HL-60 (cell line): Measurements from ENCODE around the gene PNPO.
A peak's percentile ranks its signal among the peaks of the same experiment; 100 is the strongest.

Experiments
- DNase-seq, 2 experiments: peaks; one replicate each; pipeline ENCODE4 v3.0.0-alpha.2; 2010 to 2020; ENCODE audit warnings: low read depth in 1 of 2, low spot score in 1 of 2
- H3K27ac ChIP-seq: fragments of 250-450 bp; sonication (Bioruptor Pico); replicated peaks from 2 replicates; pipeline ENCODE4 v1.5.1; 2020; ENCODE audit warnings: mild to moderate bottlenecking, moderate library complexity
- H3K27me3 ChIP-seq: fragments of 250-450 bp; sonication (Bioruptor Pico); 2 replicates; pipeline ENCODE4 v1.5.1; 2021; ENCODE audit warnings: mild to moderate bottlenecking, moderate library complexity; ENCODE audit not compliant: insufficient read depth, poor library complexity, severe bottlenecking
- H3K4me3 ChIP-seq: replicated peaks from 2 replicates; pipeline ENCODE4 v1.5.1; 2011; ENCODE audit warnings: mild to moderate bottlenecking, control low read depth, low read length; ENCODE audit not compliant: insufficient read depth
- CTCF ChIP-seq: IDR thresholded peaks from one replicate; pipeline ENCODE4 v1.5.1; 2011; ENCODE audit warnings: low read length, control low read depth, inconsistent platforms; ENCODE audit not compliant: insufficient read depth
- GABPA ChIP-seq: IDR thresholded peaks from 2 replicates; pipeline ENCODE4 v1.6.1; 2012; ENCODE audit warnings: low read depth
- POLR2AphosphoS5 ChIP-seq: IDR thresholded peaks from 2 replicates; pipeline ENCODE4 v1.6.1; 2012; ENCODE audit warnings: low read depth
- REST ChIP-seq: IDR thresholded peaks from 2 replicates; pipeline ENCODE4 v1.6.1; 2012; ENCODE audit warnings: low read depth; ENCODE audit not compliant: insufficient replicate concordance
- SPI1 ChIP-seq: IDR thresholded peaks from 2 replicates; pipeline ENCODE4 v1.6.1; 2012; ENCODE audit warnings: low read depth, mild to moderate bottlenecking, borderline replicate concordance

The PNPO gene

GRCh38 chr17:47895856-47896671 is 45.3 kb upstream of the PNPO start, which contains the start of gene SP2:
Gene SP2 (plus strand): TSS chr17:47896236. CDS start chr17:47896287, 51 bp downstream.
- peak within 1 kb of the TSS; percentile 99 for H3K27ac ChIP-seq
- H3K27me3 ChIP-seq, result no peaks in the 10 kb centered on the region
- DNase-seq, result peak; percentile 100
- peak within 1 kb of the TSS; percentile 81 for H3K4me3 ChIP-seq
- TF ChIP-seq GABPA (peak; percentile 94), POLR2AphosphoS5 (peak; percentile 64; the same call in 1 of the 2 replicates), SPI1 (no peak), REST (no peak), CTCF (no peak)

GRCh38 chr17:47896672-47897490 is 44.5 kb upstream of the PNPO start:
- DNase-seq, result no peak
- no peak for TF ChIP-seq GABPA
- no peak for TF ChIP-seq CTCF
- TF ChIP-seq POLR2AphosphoS5, result no peak
- no peak for TF ChIP-seq REST
- Histone ChIP-seq H3K27ac (peak overlapping the region; percentile 99), H3K27me3 (no peaks in the 10 kb centered on the region), H3K4me3 (peak overlapping the region; percentile 81)

GRCh38 chr17:47897561-47897960 is 43.8 kb upstream of the PNPO start:
- Histone ChIP-seq H3K27ac (peak overlapping the region; percentile 99), H3K4me3 (no peak overlapping the region)

More at GRCh38 chr17:47897561-47897960, 43.8 kb upstream of the PNPO start:
- no peaks in the 10 kb centered on the region for H3K27me3 ChIP-seq
- no peak for TF ChIP-seq REST
- no peak for TF ChIP-seq GABPA
- DNase-seq, result no peak
